Stimulated activated CD4-positive, alpha-beta T cell treated with anti-CD3 and anti-CD28 coated beads, Interleukin-12 subunit alpha, Interleukin-12 subunit beta, amount 100 ng/mL, for 48 hours (primary cell): ENCODE results near the gene KCNH2.

Experiments used
- DNase-seq, 3 donors: peaks; one replicate each; pipeline ENCODE4 v3.0.0-alpha.2; 2020; ENCODE audit warnings: low read depth in 2 of 3, low spot score in 1 of 3

The KCNH2 gene

GRCh38 chr7:150994838-150995510 lies 16.9 kb upstream of the KCNH2 start:
- no peak for DNase-seq

- DNase-seq, result no peak
These were observed 16.2 kb upstream of the KCNH2 start for GRCh38 chr7:150994141-150994837.

- no peak for DNase-seq
These were observed 15.4 kb upstream of the KCNH2 start for GRCh38 chr7:150993511-150993910.

GRCh38 chr7:150992833-150993302 lies 14.7 kb upstream of the KCNH2 start:
- DNase-seq, result no peak

DNA sequence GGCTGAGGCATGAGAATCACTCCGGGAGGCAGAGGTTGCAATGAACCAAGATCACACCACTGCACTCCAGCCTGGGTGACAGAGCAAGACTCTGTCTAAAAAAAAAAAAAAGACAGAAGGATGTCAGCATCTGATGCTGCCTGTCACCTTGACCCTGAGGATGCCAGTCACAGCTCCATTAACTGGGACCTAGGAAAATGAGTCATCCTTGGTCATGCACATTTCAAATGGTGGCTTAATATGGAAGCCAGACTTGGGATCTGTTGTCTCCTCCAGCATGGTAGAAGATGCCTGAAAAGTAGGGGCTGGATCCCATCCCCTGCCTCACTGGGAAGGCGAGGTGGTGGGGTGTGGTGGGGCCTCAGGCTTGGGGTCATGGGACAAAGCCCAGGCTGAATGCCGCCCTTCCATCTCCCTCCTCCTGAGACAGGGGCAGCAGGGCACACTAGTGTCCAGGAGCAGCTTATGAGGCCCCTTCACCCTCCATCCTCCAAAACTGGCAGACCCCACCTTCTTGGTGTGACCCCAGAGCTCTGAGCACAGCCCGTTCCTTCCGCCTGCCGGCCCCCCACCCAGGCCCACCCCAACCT lies 14.0 kb upstream of the KCNH2 start:
- no peak for DNase-seq

GRCh38 chr7:150990416-150991186 lies 12.5 kb upstream of the KCNH2 start, which contains the start of gene NOS3:
NOS3 (plus strand) TSS chr7:150991017; CDS start chr7:150993804, 2,787 bp downstream.
- no peak for DNase-seq

DNA sequence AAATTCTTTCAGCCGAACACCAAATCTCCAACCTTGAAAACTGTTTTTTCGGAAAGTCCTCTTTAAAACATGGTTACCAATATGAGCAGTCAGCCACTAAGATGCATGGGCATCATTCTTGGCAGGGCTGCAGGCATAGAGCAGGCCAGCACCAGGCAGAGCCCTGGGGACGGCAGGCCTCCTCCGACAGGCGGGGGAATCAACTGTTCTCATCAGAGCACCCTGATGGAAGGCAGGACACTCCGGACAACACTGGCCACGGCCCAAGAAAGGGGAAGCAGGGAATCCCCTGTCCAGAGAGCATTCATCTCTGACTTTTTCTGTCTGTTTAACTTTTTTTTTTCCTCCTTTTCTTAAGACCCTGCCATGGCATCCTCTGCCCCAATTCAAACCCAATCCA lies 11.3 kb upstream of the KCNH2 start:
- DNase-seq, result no peak

- peak; percentile 46 to 73 (median 58) for DNase-seq
These were observed 10.4 kb upstream of the KCNH2 start for GRCh38 chr7:150988230-150989226.

DNA sequence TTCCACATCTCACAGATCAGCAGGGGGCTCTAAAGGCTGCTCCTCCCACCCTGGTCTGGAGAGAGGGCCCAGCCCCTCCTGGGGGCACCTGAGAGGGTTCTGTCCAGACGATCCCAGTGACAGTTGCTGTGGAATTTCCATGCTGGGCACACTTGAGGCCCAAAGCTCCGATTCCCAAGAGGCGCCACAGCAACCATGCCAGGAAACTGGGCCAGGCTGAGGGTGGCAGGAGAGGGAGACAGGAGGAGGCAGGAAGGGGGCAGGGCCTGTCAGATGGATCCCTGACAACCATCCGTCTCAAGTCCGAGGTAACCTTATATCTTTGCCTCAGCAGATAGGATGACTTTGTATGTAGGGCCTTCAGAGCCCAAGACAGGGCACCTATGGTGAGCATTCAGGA lies 8.4 kb upstream of the KCNH2 start:
- no peak for DNase-seq

DNA sequence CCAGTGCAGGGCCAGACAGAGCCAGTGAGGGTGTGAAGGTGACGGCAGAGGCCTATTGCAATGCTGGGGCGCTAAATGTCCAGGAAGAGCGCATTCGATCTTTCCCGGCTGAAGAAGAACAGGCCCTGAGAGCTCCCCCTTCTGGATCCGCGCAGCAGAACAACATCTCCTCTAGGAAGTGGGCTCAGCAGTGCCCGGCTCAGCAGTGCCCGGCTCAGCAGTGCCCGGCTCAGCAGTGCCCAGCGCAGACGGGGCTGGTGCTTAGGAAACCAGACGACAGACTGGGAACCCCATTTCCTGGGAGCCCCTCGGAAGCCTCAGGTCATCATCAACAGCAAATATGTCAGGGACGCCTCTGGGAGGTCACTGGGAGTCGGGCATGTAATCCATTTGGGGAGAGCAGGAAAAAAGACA lies 8.0 kb upstream of the KCNH2 start:
- DNase-seq, result peak in 2 of 3 donors; percentile 50 to 60

DNA sequence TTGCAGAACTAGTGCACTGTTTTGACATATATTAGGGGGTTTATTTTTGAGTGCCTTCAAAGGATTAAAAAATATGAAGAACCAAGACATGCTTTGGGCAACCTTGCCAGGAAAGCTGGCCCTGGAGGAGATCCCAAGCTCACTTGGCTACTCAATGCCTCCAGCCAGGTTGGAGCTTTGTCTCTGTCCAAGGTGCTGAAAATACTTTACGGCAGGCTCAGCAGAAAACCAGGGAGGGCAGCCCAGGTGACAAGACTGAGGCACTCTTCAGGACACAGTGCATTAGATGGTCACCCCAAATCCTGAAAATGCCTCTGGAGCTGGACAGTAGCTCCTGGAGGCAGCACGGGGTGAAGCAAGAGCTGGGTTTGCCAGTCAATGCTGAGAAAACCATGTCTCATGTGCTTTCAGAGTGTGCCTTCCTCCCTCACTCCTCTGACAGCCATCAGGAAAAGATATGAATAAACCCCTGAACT lies 5.8 kb upstream of the KCNH2 start:
- DNase-seq, result no peak

DNA sequence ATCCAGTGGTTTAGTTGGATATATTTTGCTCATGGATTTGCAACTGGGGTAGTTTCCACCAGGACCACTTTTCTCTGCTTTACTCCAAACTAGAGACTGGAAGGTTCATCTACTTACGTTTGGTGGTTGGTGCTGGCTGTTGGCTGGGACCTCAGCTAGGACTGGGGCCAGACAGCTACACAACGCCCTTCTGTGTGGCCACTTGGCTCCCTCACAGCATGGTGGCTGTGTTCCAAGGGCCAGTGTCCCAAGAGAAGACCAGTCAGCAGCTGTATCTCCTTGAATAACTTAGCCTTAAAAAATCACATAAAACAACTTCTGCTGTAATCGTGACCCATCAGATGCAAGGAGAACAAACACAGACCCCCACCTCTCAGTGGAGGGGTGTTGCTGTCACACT lies 4.2 kb upstream of the KCNH2 start:
- no peak for DNase-seq

DNA sequence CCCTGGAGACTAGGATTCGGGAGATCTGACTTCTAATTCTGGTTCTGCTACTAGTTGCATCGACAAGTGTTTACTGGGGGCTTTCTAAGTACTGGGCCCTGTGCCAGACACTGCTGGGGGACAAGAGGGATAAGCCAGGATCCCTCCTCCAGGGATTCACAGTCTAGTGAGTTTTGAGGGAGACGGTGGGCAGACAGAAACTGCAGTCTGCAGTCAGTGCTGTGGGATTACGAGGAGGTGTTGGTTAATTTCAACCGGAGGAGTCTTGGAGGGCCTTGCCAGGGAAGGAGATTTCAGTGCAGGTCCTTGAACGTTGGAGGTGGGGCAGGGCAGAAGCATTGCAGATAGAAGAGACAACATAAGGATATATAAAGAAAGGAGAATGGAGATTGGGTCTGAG lies 3.5 kb upstream of the KCNH2 start:
- DNase-seq, result no peak

GRCh38 chr7:150980663-150981062 lies 2.5 kb upstream of the KCNH2 start:
- no peak for DNase-seq

DNA sequence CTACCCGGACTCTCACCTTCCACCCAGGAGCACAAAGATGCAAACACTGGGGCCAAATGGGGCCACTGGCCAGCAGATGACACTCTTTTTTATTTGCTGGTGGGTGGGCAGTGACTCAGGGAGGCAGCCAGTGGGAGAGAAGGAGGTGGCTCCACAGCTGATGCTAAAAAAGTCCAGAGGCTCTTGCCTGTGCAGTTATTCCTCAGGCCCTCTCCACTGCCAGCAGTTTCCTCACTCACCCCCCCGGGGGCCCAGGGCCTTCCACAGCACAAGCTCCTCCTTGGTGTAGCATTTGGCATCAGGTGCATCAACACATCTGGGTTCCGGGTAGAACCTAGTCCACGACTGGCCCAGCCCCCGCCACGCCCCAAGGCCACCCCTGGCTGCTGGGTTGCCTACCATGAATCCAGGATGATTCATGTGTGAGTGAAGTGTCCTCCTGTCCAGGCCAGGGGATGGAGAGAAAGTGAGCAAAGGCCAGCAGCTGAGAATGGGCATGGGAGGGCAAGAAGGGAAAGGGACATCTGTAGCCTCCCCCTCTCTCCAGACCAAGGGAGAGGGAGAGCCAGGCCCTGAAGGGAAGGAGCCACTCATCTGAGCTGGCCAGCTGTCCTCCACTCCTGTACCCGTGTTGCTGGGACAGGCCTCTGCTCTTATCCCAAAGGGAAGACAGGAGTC lies 1.7 kb upstream of the KCNH2 start:
- no peak for DNase-seq

GRCh38 chr7:150977382-150978125 lies 567 bp downstream of the KCNH2 start:
- DNase-seq, result no peak

DNA sequence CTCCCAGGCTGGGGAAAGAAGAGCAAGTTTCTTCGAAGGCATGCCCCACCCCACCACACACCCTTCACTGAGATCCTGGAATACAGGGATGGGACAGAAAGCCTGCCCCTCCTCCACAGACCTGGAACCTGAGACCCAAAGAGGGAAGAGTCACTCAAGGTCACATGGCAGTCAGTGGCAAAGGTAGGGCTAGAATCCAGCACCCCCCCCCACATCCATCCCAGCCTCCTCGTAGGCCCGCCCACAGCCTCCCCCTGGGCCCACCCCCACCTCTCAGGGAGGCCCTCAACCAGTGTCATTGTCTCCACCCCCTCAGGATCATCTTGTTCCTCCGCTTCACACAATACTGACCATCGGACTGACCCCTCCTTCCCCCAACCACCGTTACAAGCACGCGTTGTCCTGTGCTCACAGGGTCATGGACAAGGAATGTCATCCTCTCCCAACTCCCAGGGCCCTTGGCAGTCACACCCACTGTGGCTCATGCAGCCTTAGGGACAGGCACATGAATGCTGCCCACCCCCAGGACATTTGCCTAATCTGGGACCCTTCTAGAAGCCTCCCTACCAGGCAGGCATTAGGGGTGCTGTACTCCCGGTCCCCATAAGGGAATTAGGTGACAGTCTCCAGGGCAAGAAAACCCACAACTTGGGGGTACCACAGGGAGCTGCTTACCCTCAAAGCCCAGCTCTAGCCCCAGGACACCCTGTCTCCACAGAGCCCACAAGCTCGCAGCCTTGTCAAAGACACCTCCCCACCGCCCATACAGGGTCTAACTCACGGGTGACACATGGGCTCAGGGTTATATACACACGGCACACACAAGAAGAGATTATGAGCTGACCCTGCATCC lies 1.4 kb downstream of the KCNH2 start:
- no peak for DNase-seq
